HEK293 (cell line): ENCODE measurements around the gene BLZF1.

ENCODE experiments used
- FEZF1 ChIP-seq: fragments of 450-650 bp; formaldehyde crosslinking; IDR thresholded peaks from 2 replicates; pipeline ENCODE4 v1.5.1; 2016; ENCODE audit warnings: missing biosample characterization, missing genetic modification characterization
- HOXD13 ChIP-seq: sonication (generic); formaldehyde crosslinking; IDR thresholded peaks from 2 replicates; pipeline ENCODE4 v1.8.0; 2022; ENCODE audit warnings: missing genetic modification reagents, borderline replicate concordance
- KLF16 ChIP-seq: fragments of 450-650 bp; formaldehyde crosslinking; IDR thresholded peaks from 2 replicates; pipeline ENCODE4 v1.5.1; 2017; ENCODE audit warnings: missing biosample characterization, missing genetic modification characterization
- MEIS1 ChIP-seq: sonication (generic); formaldehyde crosslinking; IDR thresholded peaks from 2 replicates; pipeline ENCODE4 v1.8.1; 2022; ENCODE audit warnings: missing genetic modification reagents, mild to moderate bottlenecking, borderline replicate concordance
- TCF7L2 ChIP-seq: IDR thresholded peaks from 2 replicates; pipeline ENCODE4 v1.6.1; 2011; ENCODE audit warnings: low read depth, mild to moderate bottlenecking, inconsistent platforms, low read length, moderate library complexity, borderline replicate concordance
- TSHZ1 ChIP-seq: fragments of 450-650 bp; formaldehyde crosslinking; IDR thresholded peaks from 2 replicates; pipeline ENCODE4 v1.5.1; 2016; ENCODE audit warnings: missing biosample characterization, missing genetic modification characterization, borderline replicate concordance
- ZBTB6 ChIP-seq: fragments of 450-650 bp; formaldehyde crosslinking; IDR thresholded peaks from 2 replicates; pipeline ENCODE4 v1.5.1; 2017; ENCODE audit warnings: missing biosample characterization, missing genetic modification characterization
- ZNF133 ChIP-seq: fragments of 450-650 bp; formaldehyde crosslinking; IDR thresholded peaks from 2 replicates; pipeline ENCODE4 v1.5.1; 2016; ENCODE audit warnings: missing biosample characterization, missing genetic modification characterization
- ZNF174 ChIP-seq: fragments of 450-650 bp; formaldehyde crosslinking; IDR thresholded peaks from 2 replicates; pipeline ENCODE4 v1.5.0; 2017; ENCODE audit warnings: missing biosample characterization, mild to moderate bottlenecking, missing genetic modification characterization
- ZNF19 ChIP-seq: fragments of 450-650 bp; formaldehyde crosslinking; IDR thresholded peaks from 2 replicates; pipeline ENCODE4; 2016; ENCODE audit warnings: missing biosample characterization, missing genetic modification characterization, low read depth
- ZNF239 ChIP-seq: fragments of 450-650 bp; formaldehyde crosslinking; IDR thresholded peaks from 2 replicates; pipeline ENCODE4 v1.5.1; 2016; ENCODE audit warnings: missing biosample characterization, missing genetic modification characterization
- ZNF37A ChIP-seq: fragments of 450-650 bp; IDR thresholded peaks from 2 replicates; pipeline ENCODE4 v1.5.1; 2018; ENCODE audit warnings: missing biosample characterization, missing genetic modification characterization
- ZNF426 ChIP-seq: fragments of 450-650 bp; formaldehyde crosslinking; IDR thresholded peaks from 2 replicates; pipeline ENCODE4 v1.5.1; 2017; ENCODE audit warnings: missing biosample characterization, missing genetic modification characterization, mild to moderate bottlenecking, inconsistent platforms, moderate library complexity
- ZNF473 ChIP-seq: fragments of 450-650 bp; formaldehyde crosslinking; IDR thresholded peaks from 2 replicates; pipeline ENCODE4 v1.5.1; 2017; ENCODE audit warnings: missing biosample characterization, missing genetic modification characterization
- ZNF518A ChIP-seq: fragments of 450-650 bp; formaldehyde crosslinking; conservative IDR thresholded peaks from 2 replicates; pipeline ENCODE4 v1.5.1; 2016; ENCODE audit warnings: low read depth, missing biosample characterization, missing genetic modification characterization
- ZNF521 ChIP-seq: fragments of 450-650 bp; formaldehyde crosslinking; IDR thresholded peaks from 2 replicates; pipeline ENCODE4 v1.5.1; 2017; ENCODE audit warnings: missing biosample characterization, mild to moderate bottlenecking, missing genetic modification characterization
- ZNF549 ChIP-seq: fragments of 450-650 bp; IDR thresholded peaks from 2 replicates; pipeline ENCODE4 v1.5.1; 2018; ENCODE audit warnings: missing biosample characterization, missing genetic modification characterization, mild to moderate bottlenecking, inconsistent platforms, moderate library complexity
- ZNF558 ChIP-seq: fragments of 450-650 bp; formaldehyde crosslinking; IDR thresholded peaks from 2 replicates; pipeline ENCODE4 v1.5.1; 2016; ENCODE audit warnings: missing biosample characterization, missing genetic modification characterization
- ZNF571 ChIP-seq: fragments of 450-650 bp; formaldehyde crosslinking; IDR thresholded peaks from 2 replicates; pipeline ENCODE4 v1.5.0; 2017; ENCODE audit warnings: missing biosample characterization, missing genetic modification characterization
- ZNF626 ChIP-seq: fragments of 450-650 bp; sonication (Bioruptor Pico); formaldehyde crosslinking; IDR thresholded peaks from 2 replicates; pipeline ENCODE4 v1.5.1; 2018; ENCODE audit warnings: missing biosample characterization, missing genetic modification characterization, inconsistent platforms
- ZNF629 ChIP-seq: fragments of 450-650 bp; formaldehyde crosslinking; IDR thresholded peaks from 2 replicates; pipeline ENCODE4 v1.5.1; 2017; ENCODE audit warnings: missing biosample characterization, missing genetic modification characterization
- ZNF664 ChIP-seq: fragments of 450-650 bp; formaldehyde crosslinking; IDR thresholded peaks from 2 replicates; pipeline ENCODE4 v1.5.1; 2016; ENCODE audit warnings: missing biosample characterization, missing genetic modification characterization
- TF ChIP-seq, protein P1 (sequence below): fragments of 450-650 bp; formaldehyde crosslinking; IDR thresholded peaks from 2 replicates; pipeline ENCODE4 v1.5.1; 2017; ENCODE audit warnings: missing biosample characterization, mild to moderate bottlenecking, missing genetic modification characterization, moderate library complexity

BLZF1 gene

GRCh38 chr1:169367686-169368405, at the start of gene BLZF1, which contains the start of gene NME7 (continued):
- TF ChIP-seq ZNF626 (tag by site-specific recombination) (0 out of 2 replicates have a peak, but pooled peaks have one; percentile 22), ZBTB6 (tag by site-specific recombination) (0 out of 2 replicates have a peak, but pooled peaks have one; percentile 7), TSHZ1 (tag by site-specific recombination) (no peak), ZNF558 (tag by site-specific recombination) (peak; percentile 64; the same call in 1 of the 2 replicates), ZNF426 (no peak), ZNF239 (tag by site-specific recombination) (no peak), ZNF518A (tag by site-specific recombination) (peak; percentile 100), HOXD13 (no peak), ZNF571 (no peak), MEIS1 (CRISPR knock-in tag) (no peak), TCF7L2 (no peak), ZNF19 (tag by site-specific recombination) (no peak), ZNF664 (tag by site-specific recombination) (0 out of 2 replicates have a peak, but pooled peaks have one; percentile 19), ZNF549 (tag by site-specific recombination) (no peak), FEZF1 (tag by site-specific recombination) (no peak; the same call in 1 of the 2 replicates), ZNF473 (no peak), ZNF629 (peak; percentile 96), ZNF174 (tag by site-specific recombination) (no peak), KLF16 (tag by site-specific recombination) (no peak), ZNF521 (tag by site-specific recombination) (no peak), ZNF37A (no peak), ZNF133 (tag by site-specific recombination) (no peak)
- TF ChIP-seq, protein P1, sequence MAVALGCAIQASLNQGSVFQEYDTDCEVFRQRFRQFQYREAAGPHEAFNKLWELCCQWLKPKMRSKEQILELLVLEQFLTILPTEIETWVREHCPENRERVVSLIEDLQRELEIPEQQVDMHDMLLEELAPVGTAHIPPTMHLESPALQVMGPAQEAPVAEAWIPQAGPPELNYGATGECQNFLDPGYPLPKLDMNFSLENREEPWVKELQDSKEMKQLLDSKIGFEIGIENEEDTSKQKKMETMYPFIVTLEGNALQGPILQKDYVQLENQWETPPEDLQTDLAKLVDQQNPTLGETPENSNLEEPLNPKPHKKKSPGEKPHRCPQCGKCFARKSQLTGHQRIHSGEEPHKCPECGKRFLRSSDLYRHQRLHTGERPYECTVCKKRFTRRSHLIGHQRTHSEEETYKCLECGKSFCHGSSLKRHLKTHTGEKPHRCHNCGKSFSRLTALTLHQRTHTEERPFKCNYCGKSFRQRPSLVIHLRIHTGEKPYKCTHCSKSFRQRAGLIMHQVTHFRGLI (tag by site-specific recombination): peak; percentile 97
- TF ChIP-seq, all 188 proteins: peak for 46
